C4-2B (cell line): ENCODE measurements around the gene INPP4B.

Experiments used
- H3K27ac ChIP-seq: fragments of 450-650 bp; 2 replicates; pipeline ENCODE4 v1.5.1; 2017
- CTCF ChIP-seq: fragments of 450-650 bp; conservative IDR thresholded peaks from 2 replicates; pipeline ENCODE4 v1.5.1; 2017; ENCODE audit warnings: mild to moderate bottlenecking
- ZFX ChIP-seq: fragments of 450-650 bp; IDR thresholded peaks from 2 replicates; pipeline ENCODE4 v1.6.1; 2017

Gene INPP4B

DNA sequence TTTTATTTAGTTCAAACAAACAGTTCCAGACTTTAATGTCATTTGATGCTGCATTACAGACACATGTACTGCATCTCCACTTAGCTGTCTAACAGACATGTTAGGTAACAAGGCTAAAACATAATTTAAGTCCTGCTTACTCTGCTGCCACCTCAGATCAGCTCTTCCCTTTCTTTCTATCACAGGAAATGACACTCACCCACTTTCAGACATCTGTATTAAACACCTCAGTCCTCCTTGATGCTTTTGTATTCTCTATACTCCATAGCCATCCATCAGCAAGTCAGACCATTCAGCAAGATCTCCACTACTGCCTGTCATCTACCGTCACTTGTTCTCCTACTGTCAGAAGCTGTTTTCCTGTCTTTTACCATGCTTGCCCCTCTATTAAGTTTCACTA lies 804.3 kb downstream of the INPP4B start:
- no peak for TF ChIP-seq ZFX
- TF ChIP-seq CTCF: no peak
- H3K27ac ChIP-seq: no peak overlapping the region

GRCh38 chr4:142040043-142040442 lies 806.1 kb downstream of the INPP4B start:
- TF ChIP-seq ZFX (no peak), CTCF (no peak)
- no peak overlapping the region for H3K27ac ChIP-seq

DNA sequence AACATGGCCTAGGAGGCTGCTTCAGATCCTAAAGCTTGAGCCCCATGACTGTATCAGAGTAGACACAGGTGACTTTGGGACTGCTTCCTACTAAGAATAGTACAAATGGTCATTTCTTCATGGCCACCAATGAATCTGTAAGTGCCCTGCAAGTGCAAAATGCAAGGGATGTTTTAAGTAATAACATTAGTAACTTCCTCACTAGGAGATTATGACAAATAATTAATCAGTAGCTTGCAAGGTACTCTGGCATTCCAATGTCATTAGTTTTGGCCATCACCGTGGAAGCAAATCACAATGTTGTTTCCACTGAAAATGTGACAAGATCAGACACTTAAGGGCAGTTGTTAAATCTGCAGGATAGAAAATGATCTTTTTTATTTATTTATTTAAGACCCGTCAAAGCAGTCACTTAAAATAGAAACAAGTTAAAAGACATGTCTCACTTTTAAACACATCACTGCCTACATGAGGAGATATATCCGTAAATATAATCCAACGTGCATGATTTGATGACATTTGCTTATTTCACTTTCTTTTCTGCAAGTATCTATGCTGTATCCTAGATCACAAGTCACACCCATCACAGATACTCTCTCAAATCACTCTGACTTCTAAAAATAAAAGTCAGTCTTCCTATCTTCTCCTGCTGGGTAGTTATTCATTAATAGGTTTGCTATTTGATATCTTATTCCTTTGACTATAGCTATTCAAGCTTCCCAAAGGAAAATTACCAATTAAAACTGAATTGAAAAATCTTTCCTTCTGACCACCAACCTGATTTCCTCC lies 809.1 kb downstream of the INPP4B start:
- TF ChIP-seq CTCF (no peak), ZFX (no peak)
- no peak overlapping the region for H3K27ac ChIP-seq

DNA sequence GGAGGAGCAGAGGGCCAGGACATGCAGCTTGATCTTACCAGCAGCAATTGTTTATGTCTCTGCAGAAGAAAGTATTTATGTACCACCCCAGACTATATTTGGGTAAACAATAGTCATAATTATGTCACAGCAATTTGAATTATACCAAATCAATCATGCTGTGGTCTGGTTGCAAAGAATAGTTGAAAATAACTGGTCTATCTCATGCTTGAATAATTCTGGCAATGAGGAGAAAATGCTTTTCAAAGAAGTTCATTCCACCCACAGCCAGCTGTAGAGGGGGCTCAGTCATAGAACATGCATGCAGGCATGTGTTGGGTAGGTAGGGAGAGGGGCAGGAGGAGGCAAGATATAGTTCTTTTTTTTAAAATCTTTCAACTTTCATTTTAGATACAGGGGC lies 810.5 kb downstream of the INPP4B start:
- no peak overlapping the region for H3K27ac ChIP-seq
- TF ChIP-seq CTCF (no peak), ZFX (no peak)

DNA sequence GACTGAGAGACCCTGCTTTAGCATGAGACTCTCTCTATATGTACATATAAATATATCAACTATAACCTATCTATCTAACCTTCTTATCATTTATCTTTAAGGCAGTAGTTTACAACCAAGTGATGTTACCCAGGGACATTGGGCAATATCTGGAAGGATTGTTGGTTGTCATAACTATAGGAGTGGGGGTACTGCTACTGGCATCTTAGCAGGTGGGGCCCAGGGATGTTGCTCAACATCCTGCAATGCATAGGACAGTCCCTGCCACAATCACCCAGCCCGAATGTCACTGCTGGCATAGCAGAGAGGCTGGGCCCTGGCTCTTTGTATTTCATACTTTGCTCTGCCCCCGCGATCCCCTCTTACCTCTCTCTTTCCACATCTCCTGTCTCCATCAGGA lies 812.0 kb downstream of the INPP4B start:
- TF ChIP-seq ZFX (no peak), CTCF (no peak)
- H3K27ac ChIP-seq: no peak overlapping the region

DNA sequence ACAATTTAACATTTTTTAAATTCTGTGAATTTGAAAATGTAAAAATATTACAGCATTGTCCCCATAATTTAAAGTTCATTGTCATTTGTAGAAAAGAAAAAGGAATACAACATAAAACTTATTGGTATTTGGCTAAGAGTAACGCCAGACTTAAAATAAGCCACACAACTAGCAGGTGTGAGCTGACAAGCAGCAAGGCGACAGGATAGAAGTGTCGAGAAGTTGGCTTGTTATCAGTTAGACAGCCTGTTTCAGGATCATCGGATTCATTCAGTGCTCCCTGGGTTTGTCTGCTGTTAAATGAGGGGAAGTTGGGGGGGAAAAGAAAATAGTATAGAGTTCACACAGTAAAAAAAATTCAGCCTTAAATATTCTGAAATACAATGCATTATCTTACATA lies 816.1 kb downstream of the INPP4B start:
- TF ChIP-seq CTCF: no peak
- no peak for TF ChIP-seq ZFX
- no peak overlapping the region for H3K27ac ChIP-seq

DNA sequence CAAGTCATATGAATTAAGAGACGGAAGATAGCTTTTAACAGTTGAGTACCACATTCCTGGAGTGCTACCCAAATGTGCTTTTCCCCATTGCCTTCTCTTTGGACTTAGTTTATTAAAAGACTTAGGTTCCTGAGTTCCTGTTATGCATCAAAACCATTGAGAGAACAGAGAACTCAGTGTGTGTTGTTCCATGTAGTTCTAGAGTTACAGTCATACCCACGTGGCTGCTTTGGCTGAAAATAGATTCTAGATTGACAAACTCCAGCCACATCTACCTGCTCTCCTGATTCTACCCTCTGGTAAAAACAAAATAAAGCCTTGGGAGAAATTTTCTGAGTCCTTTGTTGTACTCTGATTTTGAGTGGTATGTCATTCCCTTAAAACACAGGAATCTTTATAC lies 824.3 kb downstream of the INPP4B start:
- no peak for TF ChIP-seq ZFX
- TF ChIP-seq CTCF: no peak
- H3K27ac ChIP-seq: no peak overlapping the region
